ENCODE measurements around the gene NPHS1. TPM values are rescaled to one million over a fixed set of nuclear protein-coding genes. Genes with fewer than 3 reads are reported as not detected.

Gene NPHS1
- total RNA-seq, 1 experiment from 2014 or later, result not detected

DNA sequence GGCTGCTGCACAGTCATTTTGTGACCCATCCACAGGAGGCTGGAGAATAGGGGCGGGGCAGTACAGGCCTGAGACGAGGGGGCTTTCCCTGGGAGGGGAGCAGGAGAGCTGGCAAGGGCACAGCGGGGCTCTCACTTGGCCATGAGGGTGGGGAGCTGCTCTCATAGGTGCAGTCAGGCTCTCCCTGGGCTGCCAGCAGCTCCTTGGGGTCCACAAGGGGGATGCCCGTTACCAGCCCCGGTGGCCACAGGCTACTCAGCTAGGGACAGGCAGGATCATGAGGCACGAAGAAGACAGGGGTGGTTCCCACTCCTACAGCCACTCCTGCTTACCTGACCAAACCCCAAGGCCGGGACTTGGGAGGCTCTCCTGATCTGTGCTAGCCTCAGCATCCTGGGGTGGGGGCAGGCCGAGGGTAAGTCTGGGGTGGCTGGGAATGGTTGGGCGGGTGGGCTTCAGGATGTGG is 60.5 kb downstream of the NPHS1 start:
- CTCF ChIA-PET, result no interaction called here

GRCh38 chr19:35790981-35791813 is 61.1 kb downstream of the NPHS1 start:
- POLR2A ChIA-PET, result no interaction called here
- Histone ChIP-seq H3K27me3 (replicated peaks; ENCODE audit: control insufficient read depth, insufficient read depth, low read length) (no peaks in the 10 kb centered on the region), H3K36me3 (ENCODE audit: control insufficient read depth, insufficient read depth, low read length) (no peaks in the 10 kb centered on the region), H3K4me3 (ENCODE audit: low read depth, low read length) (no peak overlapping the region), H3K9me3 (no peaks in the 10 kb centered on the region), H3K4me1 (no peaks in the 10 kb centered on the region)
- Mint-ChIP-seq H3K27ac (ENCODE audit: unreplicated experiment) (no peak overlapping the region), H3K4me1 (ENCODE audit: low read depth, unreplicated experiment) (no peaks in the 10 kb centered on the region), H3K9me3 (ENCODE audit: unreplicated experiment) (no peaks in the 10 kb centered on the region), H3K27me3 (ENCODE audit: insufficient read depth, unreplicated experiment) (peaks cover 5% of the 10 kb centered on the region), H3K4me3 (ENCODE audit: unreplicated experiment) (no peak overlapping the region), H3K36me3 (ENCODE audit: insufficient read depth, unreplicated experiment) (peaks cover 5% of the 10 kb centered on the region)
- BruUV-seq (replicated peaks), result no TSS peak
- TF ChIP-seq, protein P1, sequence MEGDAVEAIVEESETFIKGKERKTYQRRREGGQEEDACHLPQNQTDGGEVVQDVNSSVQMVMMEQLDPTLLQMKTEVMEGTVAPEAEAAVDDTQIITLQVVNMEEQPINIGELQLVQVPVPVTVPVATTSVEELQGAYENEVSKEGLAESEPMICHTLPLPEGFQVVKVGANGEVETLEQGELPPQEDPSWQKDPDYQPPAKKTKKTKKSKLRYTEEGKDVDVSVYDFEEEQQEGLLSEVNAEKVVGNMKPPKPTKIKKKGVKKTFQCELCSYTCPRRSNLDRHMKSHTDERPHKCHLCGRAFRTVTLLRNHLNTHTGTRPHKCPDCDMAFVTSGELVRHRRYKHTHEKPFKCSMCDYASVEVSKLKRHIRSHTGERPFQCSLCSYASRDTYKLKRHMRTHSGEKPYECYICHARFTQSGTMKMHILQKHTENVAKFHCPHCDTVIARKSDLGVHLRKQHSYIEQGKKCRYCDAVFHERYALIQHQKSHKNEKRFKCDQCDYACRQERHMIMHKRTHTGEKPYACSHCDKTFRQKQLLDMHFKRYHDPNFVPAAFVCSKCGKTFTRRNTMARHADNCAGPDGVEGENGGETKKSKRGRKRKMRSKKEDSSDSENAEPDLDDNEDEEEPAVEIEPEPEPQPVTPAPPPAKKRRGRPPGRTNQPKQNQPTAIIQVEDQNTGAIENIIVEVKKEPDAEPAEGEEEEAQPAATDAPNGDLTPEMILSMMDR (IDR thresholded peaks at IDR 0.05; ENCODE audit: insufficient read depth in 1 of 2, low read depth in 1 of 2, low read length in 1 of 2, severe bottlenecking in 1 of 2, unreplicated experiment in 1 of 2), result peak in 1 of 2 experiments; percentile 10
- DNase-seq, result peak in 1 of 2 experiments; percentile 32
- CTCF ChIA-PET, result no interaction called here
- intact Hi-C loops (cut with micrococcal nuclease; ENCODE audit: unreplicated experiment), result no loop called here

More for the DNA sequence above, 60.5 kb downstream of the NPHS1 start:
- DNase-seq, result no peak
- Mint-ChIP-seq H3K4me3 (ENCODE audit: unreplicated experiment) (no peak overlapping the region), H3K4me1 (ENCODE audit: low read depth, unreplicated experiment) (no peaks in the 10 kb centered on the region), H3K9me3 (ENCODE audit: unreplicated experiment) (no peaks in the 10 kb centered on the region), H3K36me3 (ENCODE audit: insufficient read depth, unreplicated experiment) (peaks cover 5% of the 10 kb centered on the region), H3K27me3 (ENCODE audit: insufficient read depth, unreplicated experiment) (peaks cover 5% of the 10 kb centered on the region), H3K27ac (ENCODE audit: unreplicated experiment) (no peak overlapping the region)
- POLR2A ChIA-PET, result no interaction called here
- Histone ChIP-seq H3K36me3 (ENCODE audit: control insufficient read depth, insufficient read depth, low read length) (no peaks in the 10 kb centered on the region), H3K9me3 (no peaks in the 10 kb centered on the region), H3K4me1 (no peaks in the 10 kb centered on the region), H3K27me3 (replicated peaks; ENCODE audit: control insufficient read depth, insufficient read depth, low read length) (no peaks in the 10 kb centered on the region), H3K4me3 (ENCODE audit: low read depth, low read length) (no peak overlapping the region)
- intact Hi-C loops (cut with micrococcal nuclease; ENCODE audit: unreplicated experiment), result no loop called here
- TF ChIP-seq, protein P1 (IDR thresholded peaks at IDR 0.05; ENCODE audit: insufficient read depth in 1 of 2, low read depth in 1 of 2, low read length in 1 of 2, severe bottlenecking in 1 of 2, unreplicated experiment in 1 of 2), result no peak
- no TSS peak for BruUV-seq (replicated peaks)

GRCh38 chr19:35789978-35790944 is 62.0 kb downstream of the NPHS1 start:
- no peak overlapping the region for H3K4me3 Mint-ChIP-seq (ENCODE audit: unreplicated experiment)
- ChIA-PET POLR2A (no interaction called here), CTCF (interaction anchor here (0.6 kb wide), 1 partner anchor 24 kb away, joined by 5 read pairs; no protein-coding TSS in a partner anchor)
- no peaks in the 10 kb centered on the region for H3K4me1 Mint-ChIP-seq (ENCODE audit: low read depth, unreplicated experiment)
- Histone ChIP-seq H3K4me3 (ENCODE audit: low read depth, low read length) (no peak overlapping the region), H3K9me3 (no peaks in the 10 kb centered on the region), H3K27me3 (replicated peaks; ENCODE audit: control insufficient read depth, insufficient read depth, low read length) (no peaks in the 10 kb centered on the region), H3K36me3 (ENCODE audit: control insufficient read depth, insufficient read depth, low read length) (no peaks in the 10 kb centered on the region), H3K4me1 (no peaks in the 10 kb centered on the region)
- no peak for DNase-seq
- intact Hi-C loops (cut with micrococcal nuclease; ENCODE audit: unreplicated experiment), result no loop called here
- no peaks in the 10 kb centered on the region for H3K9me3 Mint-ChIP-seq (ENCODE audit: unreplicated experiment)
- H3K36me3 Mint-ChIP-seq (ENCODE audit: insufficient read depth, unreplicated experiment), result peaks cover 5% of the 10 kb centered on the region
- H3K27me3 Mint-ChIP-seq (ENCODE audit: insufficient read depth, unreplicated experiment), result peaks cover 5% of the 10 kb centered on the region
- TF ChIP-seq, protein P1 (IDR thresholded peaks at IDR 0.05; ENCODE audit: insufficient read depth in 1 of 2, low read depth in 1 of 2, low read length in 1 of 2, severe bottlenecking in 1 of 2, unreplicated experiment in 1 of 2), result no peak
- H3K27ac Mint-ChIP-seq (ENCODE audit: unreplicated experiment), result no peak overlapping the region
- BruUV-seq (replicated peaks), result no TSS peak

Data from Caco-2 (cell line).